Duodenal mucosa (tissue), 2 donors: ENCODE data around the gene RCSD1.
"Not testable (repeated sequence)": the region's sequence is repeated elsewhere in the genome, so short reads cannot be mapped to it uniquely, and the experiment has no call there.

ENCODE experiments used
- H3K27ac ChIP-seq: one replicate; pipeline ENCODE4 v1.7.0; 2013; ENCODE audit warnings: low read depth, low read length
- H3K27me3 ChIP-seq, 2 donors: one replicate each; pipeline ENCODE4 v1.7.0; 2013; ENCODE audit warnings: low read length in 2 of 2, control low read depth in 1 of 2; ENCODE audit not compliant: insufficient read depth in 2 of 2, control insufficient read depth in 1 of 2
- H3K36me3 ChIP-seq, 2 donors: one replicate each; pipeline ENCODE4 v1.7.0; 2013; ENCODE audit warnings: low read length in 2 of 2, control low read depth in 1 of 2; ENCODE audit not compliant: insufficient read depth in 2 of 2, control insufficient read depth in 1 of 2
- H3K4me1 ChIP-seq, 2 donors: one replicate each; pipeline ENCODE4 v1.7.0; 2013; ENCODE audit warnings: low read length in 2 of 2, control low read depth in 1 of 2; ENCODE audit not compliant: insufficient read depth in 2 of 2, control insufficient read depth in 1 of 2
- H3K4me3 ChIP-seq, 2 donors: one replicate each; pipeline ENCODE4 v1.7.0; 2013; ENCODE audit warnings: low read length in 2 of 2, low read depth in 1 of 2
- H3K9ac ChIP-seq, 2 donors: one replicate each; pipeline ENCODE4 v1.7.0; 2013; ENCODE audit warnings: low read length in 2 of 2, low read depth in 1 of 2
- H3K9me3 ChIP-seq, 2 donors: one replicate each; pipeline ENCODE4 v1.7.0; 2013; ENCODE audit warnings: low read length in 2 of 2, control low read depth in 1 of 2; ENCODE audit not compliant: control insufficient read depth in 1 of 2

RCSD1 gene

DNA sequence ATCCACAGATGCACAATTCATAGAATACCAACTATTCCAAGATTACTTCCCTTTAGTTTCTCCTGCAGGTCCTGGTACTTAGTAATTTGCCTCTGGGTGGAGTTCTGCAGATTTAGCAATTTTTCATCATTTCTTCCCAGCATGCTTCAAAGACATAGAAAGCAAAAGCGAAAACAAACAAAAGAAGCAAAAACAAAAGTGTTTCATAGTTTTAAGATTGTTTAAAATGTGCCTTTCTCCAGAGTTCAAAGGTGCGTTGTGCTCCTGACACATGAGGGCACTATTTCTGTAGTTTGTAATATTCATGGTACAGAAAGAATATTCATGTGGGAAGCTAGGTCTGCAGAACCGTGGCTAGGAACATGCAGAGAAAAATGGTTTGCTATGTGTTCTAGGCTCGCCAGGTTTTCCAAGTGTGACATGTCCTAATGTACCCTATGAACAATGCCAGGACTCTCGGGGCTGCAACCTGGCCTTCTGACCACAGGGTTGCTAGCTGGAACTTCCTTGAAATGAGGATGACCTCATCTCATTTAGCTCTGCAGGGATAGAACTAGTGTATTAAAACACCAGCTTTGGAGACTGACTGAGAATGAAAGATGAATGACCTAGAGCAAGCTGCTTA lies 30.0 kb upstream of the RCSD1 start:
- Histone ChIP-seq H3K9me3 (no peaks in the 10 kb centered on the region), H3K9ac (no peak overlapping the region), H3K27ac (no peak overlapping the region), H3K27me3 (no peaks in the 10 kb centered on the region), H3K4me1 (peaks cover 27% of the 10 kb centered on the region in 2 donors), H3K4me3 (no peak overlapping the region), H3K36me3 (no peaks in the 10 kb centered on the region)

DNA sequence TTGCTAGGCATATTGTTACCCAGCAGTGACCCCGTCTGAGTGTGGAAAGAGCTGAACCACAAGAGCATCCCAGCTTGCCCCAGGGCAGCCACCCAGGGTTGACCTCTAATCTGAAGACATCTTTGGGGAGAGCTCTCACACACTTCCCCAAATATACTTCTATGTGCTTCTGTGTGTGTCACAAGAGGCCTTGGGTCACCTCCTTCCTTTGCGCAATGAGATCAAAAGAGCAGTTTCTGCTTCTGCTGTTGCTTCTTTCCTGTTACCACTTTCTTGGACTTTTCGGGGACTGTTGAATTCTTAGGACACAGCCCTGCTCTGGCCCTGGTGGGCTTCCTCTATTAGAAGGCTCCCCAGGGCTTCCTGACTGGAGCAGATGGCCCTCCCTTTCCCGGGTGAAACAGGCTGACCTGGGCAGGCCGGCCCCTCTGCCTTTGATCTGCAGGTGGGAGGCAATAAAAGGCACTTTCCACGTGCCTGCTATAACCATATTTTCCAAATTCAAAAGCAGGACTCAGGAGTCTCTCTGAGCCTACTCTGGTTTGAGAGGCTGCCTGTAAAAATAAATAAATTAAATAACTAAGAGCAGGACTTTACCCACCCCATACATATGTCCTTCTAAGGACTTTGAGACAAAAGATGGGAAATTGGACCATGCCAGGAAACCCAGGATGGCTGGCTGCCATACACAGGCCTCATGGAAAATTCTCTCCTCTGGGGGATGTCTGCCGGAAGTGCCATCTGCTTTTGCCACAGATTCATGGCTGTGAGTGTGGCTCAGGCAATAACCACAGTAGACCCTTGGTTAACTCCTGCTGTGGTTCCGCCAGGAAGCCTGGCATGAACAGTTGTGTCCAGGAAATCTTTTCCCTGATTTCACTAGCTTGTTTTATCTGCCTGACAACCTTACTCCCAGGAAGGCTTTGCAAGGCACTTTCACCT lies 28.3 kb upstream of the RCSD1 start:
- H3K4me1 ChIP-seq = peaks cover 27% of the 10 kb centered on the region in 2 donors
- no peak overlapping the region for H3K9ac ChIP-seq
- no peak overlapping the region for H3K4me3 ChIP-seq
- no peaks in the 10 kb centered on the region for H3K36me3 ChIP-seq
- no peak overlapping the region for H3K27ac ChIP-seq
- no peaks in the 10 kb centered on the region for H3K27me3 ChIP-seq
- H3K9me3 ChIP-seq = peaks cover 0 to 1% of the 10 kb centered on the region in 2 donors

DNA sequence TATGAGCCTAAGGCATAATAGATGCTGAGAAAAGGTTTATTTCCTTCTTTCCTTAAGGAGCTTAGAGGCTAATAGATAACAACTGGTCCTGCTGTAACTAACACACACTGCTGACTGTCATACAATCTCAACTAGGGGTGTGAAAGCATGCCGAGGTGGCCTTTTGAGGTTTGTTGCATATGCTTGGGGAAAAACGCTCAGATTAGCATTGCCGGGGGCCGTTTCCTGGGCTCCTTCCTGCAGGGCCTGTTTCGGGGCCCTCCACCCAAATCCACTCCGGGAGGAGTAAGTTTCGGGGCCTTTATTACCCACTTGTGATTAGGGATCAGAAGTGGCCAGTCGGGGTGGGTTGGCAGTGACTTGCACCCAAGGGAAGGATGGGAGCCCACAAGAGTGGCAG lies 27.2 kb upstream of the RCSD1 start:
- Histone ChIP-seq H3K4me1 (peaks cover 27% of the 10 kb centered on the region in 2 donors), H3K4me3 (no peak overlapping the region), H3K27me3 (no peaks in the 10 kb centered on the region), H3K9ac (no peak overlapping the region), H3K36me3 (no peaks in the 10 kb centered on the region), H3K27ac (no peak overlapping the region), H3K9me3 (peaks cover 7 to 12% of the 10 kb centered on the region in 2 donors)

DNA sequence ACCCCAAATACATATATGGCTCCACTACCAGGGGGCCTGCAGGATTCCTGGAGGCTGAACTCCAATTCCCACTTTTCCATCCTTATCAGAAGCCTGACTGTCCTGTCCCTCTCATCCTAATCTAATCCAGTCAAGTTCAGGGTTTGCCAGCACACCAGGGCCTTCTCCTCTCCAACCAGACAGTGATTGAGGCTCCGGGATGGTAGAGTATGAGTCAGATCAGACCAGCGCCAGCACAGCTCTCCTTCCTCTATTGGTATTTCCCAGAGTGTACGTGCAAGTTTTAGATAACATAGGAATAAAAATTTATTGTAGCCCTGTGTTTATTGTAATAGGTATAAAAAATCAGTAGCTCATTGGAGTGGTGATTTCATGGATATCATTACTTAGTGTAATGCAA lies 24.5 kb upstream of the RCSD1 start:
- Histone ChIP-seq H3K27ac (no peak overlapping the region), H3K27me3 (no peaks in the 10 kb centered on the region), H3K9me3 (peaks cover 10 to 15% of the 10 kb centered on the region in 2 donors), H3K4me3 (no peak overlapping the region), H3K4me1 (peaks cover 21% of the 10 kb centered on the region in 2 donors), H3K36me3 (no peaks in the 10 kb centered on the region), H3K9ac (no peak overlapping the region)

DNA sequence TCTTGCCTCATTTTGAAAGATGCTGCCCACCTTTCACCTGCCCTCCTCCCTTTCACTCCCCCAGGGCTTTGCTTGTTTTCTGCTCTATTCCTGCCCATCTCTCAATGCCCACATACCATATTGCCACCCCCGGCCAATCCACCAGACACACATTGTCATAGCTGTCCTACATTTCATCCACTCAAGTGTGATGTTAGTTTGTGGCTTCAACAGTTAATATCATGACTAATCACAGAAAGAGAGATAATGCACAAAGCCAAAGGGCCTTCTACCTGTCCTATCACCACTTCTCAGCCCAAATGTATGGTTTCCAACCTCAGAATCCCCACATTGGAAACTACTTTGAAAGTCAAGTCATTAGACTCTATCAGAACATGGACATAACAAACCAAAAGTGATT lies 18.0 kb upstream of the RCSD1 start:
- Histone ChIP-seq H3K9me3 (peaks cover 12 to 18% of the 10 kb centered on the region in 2 donors), H3K27me3 (no peaks in the 10 kb centered on the region), H3K9ac (no peak overlapping the region), H3K27ac (no peak overlapping the region), H3K4me3 (no peak overlapping the region), H3K36me3 (no peaks in the 10 kb centered on the region), H3K4me1 (peaks cover 2 to 6% of the 10 kb centered on the region in 2 donors)

DNA sequence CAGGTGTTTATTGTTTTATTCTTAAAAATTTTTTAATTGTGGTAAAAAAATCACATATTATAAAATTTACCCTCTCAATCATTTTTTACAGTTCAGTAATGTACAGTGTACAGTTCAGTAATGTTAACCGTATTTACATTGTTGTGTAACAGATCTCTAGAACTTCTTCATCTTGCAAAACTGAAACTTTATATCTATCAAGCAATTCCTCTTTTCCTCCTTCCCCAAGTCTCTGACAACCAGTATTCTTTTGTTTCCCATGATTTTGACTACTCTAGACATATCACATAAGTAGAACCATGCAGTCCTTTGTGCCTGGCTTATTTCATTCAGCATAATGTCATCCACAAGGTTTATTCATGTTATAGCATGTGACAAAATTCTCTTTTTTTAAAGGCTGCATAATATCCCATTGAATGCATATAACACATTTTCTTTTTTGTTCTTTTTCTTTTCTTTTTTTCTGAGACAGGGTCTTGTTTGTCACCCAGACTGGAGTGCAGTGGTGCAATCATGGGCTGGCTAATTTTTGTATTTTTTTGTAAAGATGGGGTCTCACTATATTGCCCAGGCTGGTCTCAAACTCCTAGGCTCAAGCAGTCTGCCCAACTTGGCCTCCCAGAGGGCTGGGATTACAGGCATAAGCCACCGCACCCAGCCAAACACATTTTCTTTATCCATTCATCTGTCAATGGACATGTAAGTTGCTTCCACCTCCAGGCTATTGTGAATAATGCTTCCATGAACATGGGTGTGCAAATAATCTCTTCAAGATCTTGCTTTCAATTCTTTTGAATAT lies 17.2 kb upstream of the RCSD1 start:
- Histone ChIP-seq H3K9me3 (peaks cover 5 to 10% of the 10 kb centered on the region in 2 donors), H3K4me3 (no peak overlapping the region), H3K4me1 (peaks cover 4 to 10% of the 10 kb centered on the region in 2 donors), H3K36me3 (no peaks in the 10 kb centered on the region), H3K9ac (no peak overlapping the region), H3K27me3 (no peaks in the 10 kb centered on the region), H3K27ac (no peak overlapping the region)

DNA sequence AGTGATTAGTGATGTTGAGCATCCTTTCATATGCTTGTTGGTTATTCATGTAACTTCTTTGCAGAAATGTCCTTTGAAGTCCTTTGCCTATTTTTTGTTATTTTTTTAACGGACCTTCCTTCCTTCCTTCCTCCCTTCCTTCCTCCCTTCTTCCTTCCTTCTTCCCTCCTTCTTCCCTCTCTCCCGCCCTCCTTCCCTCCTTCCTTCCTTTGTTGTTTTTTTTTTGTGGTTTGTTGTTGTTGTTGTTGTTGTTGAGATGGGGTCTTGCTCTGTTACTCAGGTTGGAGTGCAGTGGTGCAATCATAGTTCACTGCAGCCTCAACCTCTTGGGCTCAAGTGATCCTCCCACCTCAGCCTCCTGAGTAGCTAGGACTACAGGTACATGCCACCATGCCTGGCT lies 16.0 kb upstream of the RCSD1 start:
- H3K27me3 ChIP-seq, H3K27ac ChIP-seq, H3K36me3 ChIP-seq, H3K9ac ChIP-seq, H3K4me3 ChIP-seq, H3K9me3 ChIP-seq: not testable (repeated sequence)
- peaks cover 7 to 17% of the 10 kb centered on the region in 2 donors for H3K4me1 ChIP-seq

DNA sequence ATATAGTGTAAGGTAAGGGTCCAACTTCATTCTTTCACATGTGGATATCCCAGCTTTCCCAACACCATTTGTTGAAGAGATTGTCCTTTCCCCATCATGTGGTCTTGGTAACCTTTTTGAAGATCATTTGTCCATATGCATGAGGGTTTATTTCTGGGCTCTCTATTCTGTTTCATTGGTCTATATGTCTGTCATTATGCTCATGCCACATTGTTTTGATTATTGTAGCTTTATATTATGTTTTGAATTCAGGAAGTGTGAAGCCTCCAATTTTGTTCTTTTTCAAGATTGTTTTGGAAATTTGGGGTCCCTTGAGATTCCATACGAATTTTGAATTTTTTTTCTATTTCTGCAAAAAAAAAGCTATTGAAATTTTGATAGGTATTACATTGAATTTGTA lies 15.2 kb upstream of the RCSD1 start:
- Histone ChIP-seq H3K9ac (no peak overlapping the region), H3K27me3 (no peaks in the 10 kb centered on the region), H3K4me1 (peaks cover 7 to 17% of the 10 kb centered on the region in 2 donors), H3K9me3 (peaks cover 2 to 6% of the 10 kb centered on the region in 2 donors), H3K4me3 (no peak overlapping the region), H3K27ac (no peak overlapping the region), H3K36me3 (no peaks in the 10 kb centered on the region)

DNA sequence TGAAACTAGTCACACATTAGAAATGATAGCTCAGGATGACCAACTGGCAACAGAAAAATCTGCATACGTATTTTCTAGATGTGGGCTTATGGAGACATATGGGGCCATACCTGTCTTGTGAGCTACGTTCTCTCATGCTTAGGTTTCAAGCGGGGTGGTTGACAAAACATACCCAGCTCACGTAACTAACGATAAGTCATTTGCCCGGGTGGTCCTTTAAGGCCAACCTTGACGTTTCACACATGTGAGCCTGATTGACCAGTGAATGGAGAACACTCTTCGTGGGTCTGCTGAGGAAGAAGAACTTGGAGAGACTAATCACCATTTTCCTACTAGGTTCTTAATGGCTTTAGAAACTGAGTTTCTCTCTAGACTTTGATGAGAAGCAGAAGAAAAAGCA lies 13.5 kb upstream of the RCSD1 start:
- no peaks in the 10 kb centered on the region for H3K36me3 ChIP-seq
- H3K27me3 ChIP-seq = no peaks in the 10 kb centered on the region
- H3K27ac ChIP-seq = peak overlapping the region; percentile 58
- H3K4me1 ChIP-seq = peaks cover 7 to 17% of the 10 kb centered on the region in 2 donors
- peaks cover 2 to 6% of the 10 kb centered on the region in 2 donors for H3K9me3 ChIP-seq
- peak overlapping the region in 1 of 2 donors; percentile 61 for H3K4me3 ChIP-seq
- H3K9ac ChIP-seq = peak overlapping the region in 1 of 2 donors; percentile 39
